Loucy (cell line): ENCODE measurements around the gene PPP1R16B.

Experiments used
- CTCF ChIP-seq: fragments of 200-600 bp; sonication (generic); conservative IDR thresholded peaks from 2 replicates; pipeline ENCODE4 v1.5.1; 2014; ENCODE audit warnings: mild to moderate bottlenecking, antibody characterized with exemption, low read length
- EZH2phosphoT487 ChIP-seq: fragments of 200-600 bp; IDR thresholded peaks from 2 replicates; pipeline ENCODE4 v1.6.1; 2018; ENCODE audit warnings: antibody characterized with exemption, mild to moderate bottlenecking, moderate library complexity, borderline replicate concordance

- no peak for TF ChIP-seq CTCF
- no peak for TF ChIP-seq EZH2phosphoT487
Observed at GRCh38 chr20:38875175-38875993, 69.9 kb downstream of the PPP1R16B start.
